Effector memory CD8-positive, alpha-beta T cell (primary cell): Measurements from ENCODE around the gene SREK1.
"Not testable (repeated sequence)": the region's sequence is repeated elsewhere in the genome, so short reads cannot be mapped to it uniquely, and the experiment has no call there.

ENCODE experiments used
- ATAC-seq: fragments of 150-1000 bp; cut with Tn5 transposase; replicated peaks from 2 replicates; pipeline ENCODE4 v1.10.0; 2021; ENCODE audit warnings: mild to moderate bottlenecking, moderate library complexity
- DNase-seq, 3 experiments: peaks; one replicate each; pipeline ENCODE4 v3.0.0; 2021
- H3K27ac Mint-ChIP-seq, 2 donors: one replicate each; pipeline ENCODE4 v1.8.0; 2022; ENCODE audit warnings: mild to moderate bottlenecking in 2 of 2, mixed read lengths in 2 of 2, moderate library complexity in 2 of 2
- H3K27me3 Mint-ChIP-seq, 2 donors: one replicate each; pipeline ENCODE4 v1.8.0; 2022; ENCODE audit warnings: mixed read lengths in 2 of 2
- H3K36me3 Mint-ChIP-seq: one replicate; pipeline ENCODE4 v1.8.0; 2022; ENCODE audit warnings: mild to moderate bottlenecking, moderate library complexity, mixed read lengths; ENCODE audit not compliant: insufficient read depth
- H3K4me1 Mint-ChIP-seq, 2 donors: one replicate each; pipeline ENCODE4 v1.8.0; 2022; ENCODE audit warnings: low read depth in 2 of 2, mixed read lengths in 2 of 2
- H3K4me3 Mint-ChIP-seq, 2 donors: one replicate each; pipeline ENCODE4 v1.8.0; 2022; ENCODE audit warnings: mild to moderate bottlenecking in 2 of 2, mixed read lengths in 2 of 2, moderate library complexity in 2 of 2
- H3K9me3 Mint-ChIP-seq, 2 donors: one replicate each; pipeline ENCODE4 v1.8.0; 2022; ENCODE audit warnings: mixed read lengths in 2 of 2
- total RNA-seq, 9 experiments: gene quantifications; one replicate each; lab custom pipeline; 2026; lab: John Stamatoyannopoulos, UW

SREK1 gene
- 125 to 241 (median 157) reads per million in 9 experiments for total RNA-seq

DNA sequence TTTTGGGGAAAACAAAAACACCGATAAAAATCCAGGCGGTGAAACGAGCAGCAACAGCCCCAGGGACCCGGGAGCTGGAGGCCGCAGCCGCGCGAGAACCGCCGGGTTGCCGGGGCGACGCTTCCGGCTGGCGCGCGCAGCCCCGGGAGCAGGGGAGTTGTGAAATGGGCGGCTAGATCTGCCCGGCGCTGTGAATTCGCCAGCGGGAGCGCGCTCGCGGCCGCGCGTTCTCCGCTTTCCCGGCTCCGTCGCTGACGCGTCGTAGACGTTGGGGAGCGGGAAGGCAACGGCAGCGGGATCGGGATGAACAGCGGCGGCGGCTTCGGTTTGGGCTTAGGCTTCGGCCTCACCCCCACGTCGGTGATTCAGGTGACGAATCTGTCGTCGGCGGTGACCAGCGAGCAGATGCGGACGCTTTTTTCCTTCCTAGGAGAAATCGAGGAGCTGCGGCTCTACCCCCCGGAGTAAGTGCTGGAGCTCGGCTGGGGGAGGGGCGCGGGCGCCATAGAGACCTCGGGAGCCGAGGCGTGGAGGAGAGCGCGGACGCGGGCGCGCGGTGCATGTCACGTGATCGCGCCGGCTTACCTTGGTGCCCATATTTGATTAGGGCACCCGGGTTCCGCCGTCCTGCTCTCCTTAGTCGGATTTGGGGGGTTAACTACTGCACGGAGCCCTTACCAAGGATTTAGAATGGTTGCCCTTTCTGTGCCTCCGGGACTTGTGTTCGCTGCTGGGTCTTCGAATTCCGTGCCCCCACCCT, at the start of gene SREK1:
Gene SREK1 (plus strand): TSS at position 227 of the 760 bp plus-strand sequence. CDS start 77 bp downstream, at position 304.
- Mint-ChIP-seq H3K27ac (peak within 1 kb of the TSS; percentile 100), H3K27me3 (no peaks in the 10 kb centered on the region), H3K9me3 (no peaks in the 10 kb centered on the region), H3K4me3 (peak within 1 kb of the TSS; percentile 99), H3K36me3 (peaks cover 18% of the 10 kb centered on the region), H3K4me1 (peaks cover 12 to 22% of the 10 kb centered on the region in 2 donors)
- DNase-seq (peak; percentile 82 to 85 (median 84)), ATAC-seq (peak; percentile 88)

DNA sequence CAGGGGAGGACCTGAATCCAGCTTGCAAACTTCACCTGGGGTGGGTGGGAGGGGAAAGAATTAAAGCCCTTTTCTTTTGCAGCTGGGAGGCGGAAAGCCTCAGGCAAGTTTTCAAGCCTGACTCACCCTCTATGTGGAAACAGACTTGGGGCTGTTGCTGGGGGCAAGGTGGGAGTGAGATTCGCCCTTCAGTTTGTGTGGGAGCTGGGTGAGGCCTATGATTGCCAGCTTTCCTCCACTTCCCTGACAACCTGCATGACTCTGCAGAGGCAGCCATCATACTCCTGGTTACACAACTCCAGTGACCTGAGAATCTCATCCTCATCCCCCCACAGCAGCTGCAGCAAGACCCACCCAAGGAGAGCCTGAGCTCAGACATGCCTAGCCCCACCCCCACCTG, 43.2 kb upstream of the SREK1 start:
- H3K4me1 Mint-ChIP-seq, result no peaks in the 10 kb centered on the region
- no peak for ATAC-seq
- H3K27ac Mint-ChIP-seq, result peak overlapping the region in 1 of 2 donors; percentile 54
- H3K4me3 Mint-ChIP-seq, result no peak overlapping the region
- peaks cover 11 to 33% of the 10 kb centered on the region in 2 donors for H3K9me3 Mint-ChIP-seq
- no peaks in the 10 kb centered on the region for H3K27me3 Mint-ChIP-seq
- peaks cover 9% of the 10 kb centered on the region for H3K36me3 Mint-ChIP-seq
- DNase-seq, result no peak

DNA sequence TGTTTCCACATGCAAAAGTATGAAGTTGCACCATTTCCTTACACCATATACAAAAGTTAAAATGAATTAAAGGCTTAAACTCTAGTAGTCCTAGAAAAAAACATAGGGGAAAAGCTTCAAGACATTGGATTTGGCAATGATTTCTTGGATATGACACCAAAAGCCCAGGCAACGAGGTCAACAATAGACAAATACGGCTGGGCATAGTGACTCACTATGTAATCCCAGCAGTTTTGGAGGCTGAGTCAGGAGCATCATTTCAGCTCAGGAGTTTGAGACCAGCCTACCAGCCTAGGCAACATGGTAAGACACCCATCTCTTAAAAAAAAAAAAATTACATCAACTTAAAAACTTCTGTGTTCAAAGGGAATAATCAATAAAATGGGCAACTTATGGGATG, 30.9 kb upstream of the SREK1 start:
- DNase-seq (no peak), ATAC-seq (no peak)
- H3K36me3 Mint-ChIP-seq, result no peaks in the 10 kb centered on the region
- H3K27ac Mint-ChIP-seq, result no peak overlapping the region
- H3K4me3 Mint-ChIP-seq, result no peak overlapping the region
- no peaks in the 10 kb centered on the region for H3K4me1 Mint-ChIP-seq
- H3K9me3 Mint-ChIP-seq, result peaks cover 6 to 12% of the 10 kb centered on the region in 2 donors
- H3K27me3 Mint-ChIP-seq, result no peaks in the 10 kb centered on the region

- no peaks in the 10 kb centered on the region for H3K4me1 Mint-ChIP-seq
- ATAC-seq (no peak), DNase-seq (no peak)
- H3K4me3 Mint-ChIP-seq, result no peak overlapping the region
- no peak overlapping the region for H3K27ac Mint-ChIP-seq
- peaks cover 0 to 1% of the 10 kb centered on the region in 2 donors for H3K9me3 Mint-ChIP-seq
- H3K36me3 Mint-ChIP-seq, result no peaks in the 10 kb centered on the region
- H3K27me3 Mint-ChIP-seq, result peaks cover 0 to 10% of the 10 kb centered on the region in 2 donors
Observed at GRCh38 chr5:66118304-66118703, 25.8 kb upstream of the SREK1 start.

DNA sequence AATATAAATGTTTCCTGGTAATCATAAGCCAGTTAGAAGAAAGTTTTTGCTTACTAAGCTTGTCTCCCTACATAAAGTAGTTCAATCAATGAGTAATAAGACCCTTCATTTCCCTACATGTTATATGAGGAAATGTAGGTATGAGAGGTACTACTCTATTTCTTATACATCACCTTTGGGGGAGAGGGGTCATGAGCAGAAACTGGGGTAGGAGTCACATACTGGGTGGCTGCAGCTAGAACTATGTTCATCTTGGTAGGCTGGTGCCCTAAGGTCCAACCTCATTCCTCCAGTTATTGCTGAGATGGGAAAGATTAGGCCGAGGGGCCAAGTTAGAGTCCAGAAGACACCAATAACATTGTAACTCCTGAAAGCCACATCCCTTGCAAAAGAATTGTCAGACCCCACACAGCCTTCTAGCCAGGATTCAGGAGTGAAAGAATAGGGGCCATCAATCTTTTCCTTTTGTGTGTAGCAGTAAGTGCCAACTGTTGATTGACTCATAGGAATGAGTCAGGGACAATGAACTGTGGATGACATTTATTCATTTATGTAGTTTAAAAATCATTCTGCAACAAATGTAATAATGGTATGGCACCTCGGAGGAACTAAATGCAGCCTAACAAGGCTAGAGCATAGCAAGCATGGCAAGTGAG, 21.6 kb upstream of the SREK1 start:
- ATAC-seq (no peak), DNase-seq (no peak)
- H3K27ac Mint-ChIP-seq, result no peak overlapping the region
- peaks cover 0 to 10% of the 10 kb centered on the region in 2 donors for H3K27me3 Mint-ChIP-seq
- no peaks in the 10 kb centered on the region for H3K4me1 Mint-ChIP-seq
- H3K36me3 Mint-ChIP-seq, result no peaks in the 10 kb centered on the region
- H3K9me3 Mint-ChIP-seq, result no peaks in the 10 kb centered on the region
- H3K4me3 Mint-ChIP-seq, result no peak overlapping the region

DNA sequence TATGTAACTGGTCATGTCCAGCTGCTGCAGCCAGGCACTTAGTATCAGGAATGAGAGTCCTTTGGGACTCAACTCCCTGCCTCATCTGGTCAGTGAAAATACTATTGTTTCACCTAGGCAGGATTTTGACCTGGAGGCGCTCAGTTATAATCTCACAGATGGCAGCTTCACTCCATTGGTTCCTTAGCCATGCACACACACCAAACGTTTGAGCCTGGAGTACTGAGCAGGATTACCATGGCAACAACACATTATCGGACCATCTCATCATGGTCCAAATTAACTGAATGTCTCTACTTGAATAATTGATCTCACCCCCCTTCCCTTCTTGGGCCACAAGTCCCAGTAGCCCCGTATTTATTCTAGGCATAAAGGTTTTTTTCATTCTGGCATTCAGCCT, 15.0 kb upstream of the SREK1 start:
- H3K27ac Mint-ChIP-seq, result no peak overlapping the region
- no peaks in the 10 kb centered on the region for H3K9me3 Mint-ChIP-seq
- ATAC-seq, result no peak
- peaks cover 0 to 8% of the 10 kb centered on the region in 2 donors for H3K27me3 Mint-ChIP-seq
- H3K36me3 Mint-ChIP-seq, result peaks cover 2% of the 10 kb centered on the region
- H3K4me1 Mint-ChIP-seq, result no peaks in the 10 kb centered on the region
- H3K4me3 Mint-ChIP-seq, result no peak overlapping the region
- no peak for DNase-seq

GRCh38 chr5:66130493-66130892, 13.6 kb upstream of the SREK1 start:
- Mint-ChIP-seq H3K36me3 (peaks cover 2% of the 10 kb centered on the region), H3K27ac (no peak overlapping the region), H3K4me1 (no peaks in the 10 kb centered on the region), H3K27me3 (peaks cover 0 to 8% of the 10 kb centered on the region in 2 donors), H3K4me3 (no peak overlapping the region), H3K9me3 (no peaks in the 10 kb centered on the region)
- ATAC-seq (no peak), DNase-seq (no peak)

DNA sequence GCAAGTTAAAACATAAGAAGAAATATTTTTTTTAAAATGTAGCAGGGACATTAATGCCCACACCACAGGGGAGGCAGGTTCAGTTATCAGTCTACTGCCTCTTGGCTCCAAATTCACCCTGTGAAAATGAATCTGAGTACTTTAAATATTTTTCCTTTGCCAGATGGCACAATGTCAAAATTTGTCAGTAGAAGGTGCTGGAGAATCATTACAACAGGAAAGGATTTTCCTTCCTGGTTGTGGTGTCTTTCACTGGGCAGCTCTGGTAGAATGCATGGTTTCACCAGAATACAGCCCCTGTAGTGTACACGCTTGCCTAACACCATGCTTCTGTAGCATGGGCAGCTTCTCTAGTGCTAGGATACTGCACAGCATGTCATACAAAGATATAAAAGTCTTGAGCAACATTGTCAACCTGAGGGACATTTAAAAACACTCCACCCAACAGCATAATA, 9.7 kb upstream of the SREK1 start:
- peaks cover 0 to 4% of the 10 kb centered on the region in 2 donors for H3K27me3 Mint-ChIP-seq
- DNase-seq (no peak), ATAC-seq (no peak)
- H3K9me3 Mint-ChIP-seq, result no peaks in the 10 kb centered on the region
- no peak overlapping the region for H3K27ac Mint-ChIP-seq
- no peaks in the 10 kb centered on the region for H3K36me3 Mint-ChIP-seq
- no peak overlapping the region for H3K4me3 Mint-ChIP-seq
- no peaks in the 10 kb centered on the region for H3K4me1 Mint-ChIP-seq

- H3K4me1 Mint-ChIP-seq, result no peaks in the 10 kb centered on the region
- DNase-seq, result no peak
- H3K27me3 Mint-ChIP-seq, result no peaks in the 10 kb centered on the region
- no peaks in the 10 kb centered on the region for H3K9me3 Mint-ChIP-seq
- no peak for ATAC-seq
- H3K4me3 Mint-ChIP-seq, result no peak overlapping the region
- no peaks in the 10 kb centered on the region for H3K36me3 Mint-ChIP-seq
- H3K27ac Mint-ChIP-seq, result no peak overlapping the region
Observed at GRCh38 chr5:66136053-66136452, 8.0 kb upstream of the SREK1 start.

GRCh38 chr5:66136944-66137343, 7.2 kb upstream of the SREK1 start:
- not testable (repeated sequence) for H3K27me3 Mint-ChIP-seq, H3K27ac Mint-ChIP-seq, DNase-seq, H3K9me3 Mint-ChIP-seq, ATAC-seq, H3K4me1 Mint-ChIP-seq, H3K4me3 Mint-ChIP-seq, H3K36me3 Mint-ChIP-seq

DNA sequence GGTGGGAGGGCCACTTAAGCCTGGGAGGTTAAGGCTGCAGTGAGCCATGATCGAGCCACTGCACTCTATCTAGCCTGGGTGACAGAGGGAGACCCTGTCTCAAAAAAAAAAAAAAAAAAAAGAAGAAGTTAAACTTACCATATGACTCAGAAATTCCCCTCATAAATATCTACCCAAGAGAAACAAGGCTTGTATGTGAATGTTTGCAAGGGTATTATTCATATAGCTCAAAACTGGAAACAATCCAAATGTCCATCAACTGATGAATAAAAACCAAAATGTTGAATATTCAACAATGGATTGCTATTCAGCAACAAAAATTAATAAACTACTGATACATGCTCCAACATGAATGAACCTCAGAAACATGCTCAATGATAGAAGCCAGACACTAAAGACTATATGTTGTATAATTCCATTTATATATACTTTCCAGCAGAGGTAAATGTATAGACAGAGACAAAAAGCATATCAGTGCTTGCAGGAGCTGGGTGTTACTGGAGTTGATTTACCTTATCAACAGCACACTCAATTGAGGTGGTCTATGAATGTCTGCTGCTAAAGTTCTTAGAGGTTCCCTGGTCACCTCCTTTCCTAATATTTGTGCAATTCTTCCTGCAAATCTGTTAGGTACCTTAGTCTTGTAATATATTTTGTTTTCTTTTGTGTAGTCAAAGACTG, 5.3 kb upstream of the SREK1 start:
- Mint-ChIP-seq H3K36me3 (peaks cover 4% of the 10 kb centered on the region), H3K27me3 (no peaks in the 10 kb centered on the region), H3K9me3 (no peaks in the 10 kb centered on the region), H3K4me1 (no peaks in the 10 kb centered on the region), H3K27ac (no peak overlapping the region), H3K4me3 (no peak overlapping the region)
- DNase-seq (no peak), ATAC-seq (no peak)

- Mint-ChIP-seq H3K36me3 (peaks cover 9% of the 10 kb centered on the region), H3K27ac (no peak overlapping the region), H3K27me3 (no peaks in the 10 kb centered on the region), H3K4me3 (no peak overlapping the region), H3K4me1 (peaks cover 0 to 1% of the 10 kb centered on the region in 2 donors), H3K9me3 (no peaks in the 10 kb centered on the region)
- ATAC-seq (no peak), DNase-seq (no peak)
Observed at GRCh38 chr5:66139318-66139712, 4.8 kb upstream of the SREK1 start.

- ATAC-seq (no peak), DNase-seq (no peak)
- peaks cover 10 to 17% of the 10 kb centered on the region in 2 donors for H3K4me1 Mint-ChIP-seq
- H3K36me3 Mint-ChIP-seq, result peaks cover 18% of the 10 kb centered on the region
- no peaks in the 10 kb centered on the region for H3K27me3 Mint-ChIP-seq
- no peak overlapping the region for H3K4me3 Mint-ChIP-seq
- H3K27ac Mint-ChIP-seq, result no peak overlapping the region
- no peaks in the 10 kb centered on the region for H3K9me3 Mint-ChIP-seq
Observed at GRCh38 chr5:66142417-66142816, 1.7 kb upstream of the SREK1 start.
